CD1c-positive myeloid dendritic cell (primary cell): ENCODE measurements around the gene AKT2.

Experiments used
- DNase-seq: peaks from one replicate; pipeline ENCODE4 v3.0.0-alpha.2; 2016; ENCODE audit errors: extremely low spot score

Gene AKT2

GRCh38 chr19:40273469-40274360, 11.4 kb downstream of the AKT2 start:
- DNase-seq: no peak

- no peak for DNase-seq
These were observed 12.9 kb downstream of the AKT2 start for GRCh38 chr19:40272261-40272660.

- DNase-seq: no peak
These were observed 13.4 kb downstream of the AKT2 start for GRCh38 chr19:40271706-40272105.

DNA sequence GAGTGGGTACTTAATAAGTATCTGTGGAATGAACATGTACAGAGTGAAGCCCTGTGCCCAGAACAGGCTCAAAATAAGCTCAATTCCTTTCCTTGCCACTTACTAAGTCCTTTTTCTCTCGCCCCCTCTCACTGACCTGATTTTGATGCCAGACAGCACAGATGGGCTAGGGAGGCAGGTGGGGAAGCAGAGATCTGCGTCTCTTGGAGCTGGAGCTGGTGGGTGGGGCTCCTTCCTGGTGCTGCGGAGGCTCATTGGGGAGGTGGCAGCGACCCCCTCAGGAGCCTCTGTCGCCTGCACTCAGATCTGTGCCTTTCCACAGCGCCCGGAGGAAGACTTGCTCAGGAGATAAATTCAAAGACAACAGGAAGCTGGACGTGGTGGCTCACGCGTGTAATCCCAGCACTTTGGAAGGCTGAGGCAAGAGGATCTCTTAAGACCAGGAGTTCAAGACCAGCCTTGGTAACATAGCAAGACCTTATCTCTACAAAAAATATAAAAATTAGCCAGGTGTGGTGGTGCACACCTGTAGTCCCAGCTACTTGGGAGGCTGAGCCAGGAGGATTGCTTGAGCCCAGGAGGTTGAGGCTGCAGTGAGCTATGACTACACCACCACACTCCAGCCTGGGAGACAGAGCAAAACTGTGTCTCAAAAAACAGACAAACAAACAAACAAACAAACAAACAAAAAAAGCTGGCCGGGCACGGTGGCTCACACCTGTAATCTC, 14.6 kb downstream of the AKT2 start:
- DNase-seq: no peak

- DNase-seq: no peak
These were observed 15.8 kb downstream of the AKT2 start for GRCh38 chr19:40269216-40269940.

- DNase-seq: no peak
These were observed 17.5 kb downstream of the AKT2 start for GRCh38 chr19:40267601-40267997.

DNA sequence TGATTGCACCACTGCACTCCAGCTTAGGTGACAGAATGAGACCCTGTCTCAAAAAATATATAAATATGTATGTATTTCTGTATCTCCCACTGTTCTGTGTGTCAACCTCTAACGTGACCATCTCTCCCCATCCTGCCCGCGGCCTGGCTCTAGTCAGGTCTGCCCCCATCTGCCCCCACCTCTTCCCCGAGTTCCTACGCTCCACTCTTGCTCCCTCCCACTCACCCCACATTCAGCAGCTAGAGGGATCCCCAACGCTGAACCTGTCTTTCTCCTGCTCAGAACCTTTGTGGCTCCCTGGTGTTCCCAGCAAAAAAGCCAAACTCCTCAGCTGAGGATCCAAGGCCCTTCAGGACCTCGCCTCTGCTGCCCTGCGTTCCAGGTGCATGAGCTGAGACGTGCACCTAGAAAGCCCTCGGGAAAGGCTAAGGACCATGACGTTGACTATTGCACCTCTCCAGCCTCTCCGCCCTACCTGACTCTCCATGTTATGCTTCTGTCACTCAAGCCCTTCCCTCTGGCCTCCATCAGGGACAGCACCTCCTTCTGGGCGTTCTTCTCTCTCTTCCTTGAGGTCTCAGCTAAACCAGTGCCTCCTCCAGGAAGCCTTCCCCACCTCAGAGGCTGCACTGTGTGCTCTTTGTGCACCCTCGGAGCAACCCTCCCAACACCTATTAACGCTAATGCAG, 18.1 kb downstream of the AKT2 start:
- no peak for DNase-seq

- DNase-seq: no peak
These were observed 19.0 kb downstream of the AKT2 start for GRCh38 chr19:40266119-40266518.

- no peak for DNase-seq
These were observed 19.4 kb downstream of the AKT2 start for GRCh38 chr19:40265763-40266099.

GRCh38 chr19:40265055-40265762, 19.9 kb downstream of the AKT2 start:
- no peak for DNase-seq

DNA sequence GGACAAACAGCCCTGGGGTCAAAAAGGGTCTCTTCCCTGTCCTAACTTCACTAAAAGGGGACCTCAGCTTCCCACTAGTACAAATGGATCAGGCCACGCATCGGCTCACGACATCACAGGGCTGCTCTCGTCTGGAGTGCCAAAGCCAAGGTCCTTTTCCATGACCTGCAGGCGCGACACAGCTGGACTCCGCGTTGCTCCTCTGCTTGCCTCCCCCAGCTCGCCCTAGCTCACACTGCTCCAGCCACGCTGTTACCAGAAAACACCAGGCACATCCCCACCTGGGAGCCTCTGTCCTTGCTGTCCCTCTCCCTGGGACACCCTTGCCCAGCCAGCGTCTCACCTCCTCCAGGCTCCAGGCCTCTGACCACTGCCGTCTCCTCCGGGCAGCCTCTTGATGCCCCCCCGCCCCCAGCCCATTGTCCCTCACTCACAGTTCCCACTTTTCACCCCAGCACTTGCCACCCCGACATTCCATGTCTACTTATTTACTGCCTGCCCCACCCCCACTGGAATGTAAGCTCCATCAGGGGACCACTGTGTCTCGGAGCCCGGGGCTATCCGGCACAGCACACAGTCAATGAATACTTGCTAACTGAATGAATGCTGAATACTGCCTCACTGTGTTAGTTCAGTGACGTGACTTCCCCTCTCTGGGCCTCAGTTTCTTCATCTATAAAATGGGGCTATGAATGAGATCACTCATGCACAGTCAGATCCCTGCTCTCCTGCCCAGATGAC, 20.7 kb downstream of the AKT2 start:
- DNase-seq: no peak

GRCh38 chr19:40263440-40264313, 21.5 kb downstream of the AKT2 start:
- peak; percentile 2 for DNase-seq

DNA sequence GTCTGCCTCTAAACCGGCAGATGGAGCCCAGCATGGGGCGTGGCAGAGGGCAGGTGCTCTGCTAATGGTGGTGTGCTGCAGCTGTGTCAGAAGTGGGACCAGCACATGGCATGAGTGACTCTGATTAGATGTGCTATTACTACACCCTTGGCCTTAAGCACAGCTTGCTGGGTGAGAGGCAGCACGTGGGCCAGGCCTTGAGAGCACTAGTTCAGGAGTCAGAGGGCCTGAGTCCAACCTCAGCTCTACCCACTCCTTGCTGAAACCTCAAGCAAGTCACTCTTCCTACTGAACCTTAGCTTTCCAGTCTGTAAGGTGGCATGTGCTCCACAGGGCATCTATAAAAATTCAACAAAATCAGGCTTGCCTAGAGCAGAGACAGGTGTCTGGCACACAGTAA, 22.7 kb downstream of the AKT2 start:
- DNase-seq: no peak

DNA sequence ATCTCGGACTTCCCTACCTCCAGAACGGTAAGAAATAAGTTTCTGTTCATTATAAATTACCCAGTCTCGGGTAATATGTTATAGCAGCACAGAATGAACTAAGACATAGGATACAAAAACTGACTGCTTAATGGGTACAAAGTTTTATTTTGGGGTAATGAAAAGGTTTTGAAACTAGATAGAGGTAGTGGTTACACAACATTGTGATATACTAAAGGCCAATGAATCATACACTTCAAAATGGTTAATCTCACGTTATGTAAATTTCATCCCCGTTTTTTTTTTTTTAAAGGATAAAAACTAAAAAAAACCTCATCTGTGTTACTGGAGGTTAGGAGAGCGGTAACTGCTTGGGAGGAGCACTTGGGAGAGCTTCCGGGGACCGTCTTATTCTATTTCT, 23.5 kb downstream of the AKT2 start:
- DNase-seq: peak; percentile 33

DNA sequence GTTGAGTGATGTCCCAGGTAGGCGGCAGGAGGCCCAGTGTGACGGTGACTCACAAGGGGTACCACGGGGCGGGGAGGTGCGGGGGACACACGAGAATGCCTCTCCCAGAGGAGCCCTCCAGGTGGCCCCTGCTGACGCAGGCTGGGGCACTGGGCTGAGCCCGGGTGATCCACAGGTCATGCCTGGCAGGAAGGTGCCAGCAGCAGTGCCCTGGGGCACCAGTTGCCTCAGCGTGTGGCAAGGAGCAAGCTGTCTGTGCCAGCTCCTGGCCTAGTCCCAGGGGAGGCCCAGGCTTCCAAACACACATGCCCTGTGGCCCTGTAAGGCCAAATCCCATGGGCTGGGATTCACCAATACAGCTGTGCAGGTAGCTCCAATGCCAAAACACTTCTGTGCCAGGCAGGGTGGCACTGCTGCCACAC, 28.0 kb downstream of the AKT2 start:
- DNase-seq: no peak

- no peak for DNase-seq
These were observed 28.6 kb downstream of the AKT2 start for GRCh38 chr19:40256512-40256911.

DNA sequence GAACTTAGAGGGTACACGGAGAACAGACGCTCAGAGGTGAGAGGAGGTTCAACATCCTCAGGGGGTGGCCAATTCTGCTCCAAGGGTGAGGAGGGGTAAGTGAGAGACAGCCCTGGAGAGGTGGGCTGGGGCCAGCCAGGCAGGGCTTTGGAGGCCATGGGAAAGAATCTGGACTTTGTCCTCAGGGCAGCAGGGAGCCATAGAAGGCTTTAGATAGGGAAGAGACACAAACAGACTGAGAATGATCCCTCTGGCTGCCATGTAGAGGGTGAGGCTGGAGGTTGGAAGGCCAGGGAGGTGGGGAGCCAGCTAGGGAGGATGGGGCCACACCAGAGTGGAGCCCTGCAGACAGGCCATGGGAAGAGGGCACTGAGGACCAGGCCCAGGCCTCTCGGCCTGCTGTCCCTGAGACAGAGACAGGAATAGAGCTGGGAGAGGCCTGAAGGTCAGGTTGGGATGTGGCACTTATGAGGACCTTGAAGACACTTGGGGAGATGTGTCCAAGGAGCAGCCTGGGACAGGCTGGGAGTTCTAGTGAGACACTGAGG, 29.5 kb downstream of the AKT2 start:
- DNase-seq: no peak

DNA sequence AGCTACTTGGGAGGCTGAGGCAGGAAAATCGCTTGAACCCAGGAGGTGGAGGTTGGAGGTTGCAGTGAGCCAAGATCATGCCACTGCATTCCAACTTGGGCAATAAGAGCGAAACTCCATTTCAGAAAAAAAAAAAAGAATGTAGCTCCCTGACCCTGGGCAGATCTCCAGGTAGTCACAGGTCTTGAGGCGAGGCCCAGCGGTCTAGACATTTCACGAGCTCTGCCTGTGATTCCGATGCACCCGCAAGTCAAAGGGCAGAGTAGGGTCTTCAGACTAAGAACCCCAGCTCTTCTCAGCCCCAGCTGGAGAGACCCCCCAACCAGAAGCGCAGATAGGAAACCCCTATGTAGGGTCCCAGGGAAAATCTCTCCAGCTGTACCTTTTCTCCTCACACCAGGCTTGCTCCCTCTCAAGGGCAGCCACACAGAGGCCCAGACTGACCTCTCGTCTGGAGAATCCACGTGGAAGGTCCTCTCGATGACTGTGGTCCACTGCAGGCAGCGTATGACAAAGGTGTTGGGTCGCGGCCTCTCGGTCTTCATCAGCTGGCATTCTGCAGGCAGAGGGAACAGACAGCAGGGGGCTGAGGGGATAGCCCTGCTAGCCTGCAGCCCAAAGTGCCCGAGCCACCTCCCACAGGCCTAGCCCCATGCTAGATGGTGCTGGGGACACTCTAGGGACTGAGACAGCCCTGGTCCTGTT, 30.3 kb downstream of the AKT2 start:
- no peak for DNase-seq

DNA sequence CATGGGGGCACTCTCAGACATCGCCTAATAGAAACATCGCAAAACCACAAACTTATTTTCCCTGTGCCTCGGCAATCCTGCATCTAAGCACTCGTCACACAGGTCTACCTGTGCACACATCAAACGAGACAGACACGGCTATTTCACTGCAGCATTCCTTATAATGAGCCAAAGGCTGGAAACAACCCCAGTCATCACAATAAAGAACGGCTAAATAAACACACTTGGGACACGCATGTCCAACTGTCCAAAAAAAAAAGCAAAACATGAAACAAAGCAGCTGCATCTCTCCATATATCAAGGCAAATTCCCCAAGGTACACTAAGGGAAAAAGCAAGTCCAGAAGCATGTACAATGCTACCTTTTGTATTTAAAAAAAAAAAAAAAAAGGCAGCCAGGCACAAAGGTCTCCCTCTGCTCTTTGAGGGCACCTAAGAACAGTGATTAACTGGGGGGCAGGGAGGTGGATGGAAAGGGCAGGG, 31.5 kb downstream of the AKT2 start:
- no peak for DNase-seq
